ENCODE measurements around the gene TMEM131.

TMEM131 gene

DNA sequence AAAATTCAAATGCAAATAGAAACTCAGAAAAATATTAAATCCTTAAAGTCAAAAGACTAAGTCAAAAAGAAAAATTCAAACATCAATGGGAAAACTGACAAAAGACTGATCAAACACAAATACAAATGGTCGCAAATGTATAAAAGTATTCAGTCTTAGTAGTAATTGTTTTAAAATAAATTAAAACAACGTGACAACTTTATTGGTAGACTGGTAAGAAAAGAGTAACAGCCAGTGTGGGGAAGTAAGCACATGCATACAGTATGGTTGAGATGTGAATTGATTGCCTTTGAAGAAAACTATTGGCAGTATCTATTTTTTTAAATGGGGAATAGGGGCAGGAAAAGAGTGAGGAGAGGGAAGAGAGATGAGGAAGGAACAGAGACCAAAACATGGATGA lies 9.8 kb downstream of the TMEM131 start:
- no peak overlapping the region for H3K27ac ChIP-seq (ENCODE audit: low read depth, low read length)
- H3K4me1 ChIP-seq (ENCODE audit: control insufficient read depth, insufficient read depth, low read length), result no peaks in the 10 kb centered on the region
- peaks cover 19% of the 10 kb centered on the region for H3K9me3 ChIP-seq (ENCODE audit: control insufficient read depth, insufficient read depth, low read depth, low read length)
- no peaks in the 10 kb centered on the region for H3K27me3 ChIP-seq (ENCODE audit: control insufficient read depth, insufficient read depth, low read length)
- peaks cover 8% of the 10 kb centered on the region; the same call in 1 of the 2 replicates for H3K36me3 ChIP-seq (ENCODE audit: control insufficient read depth, insufficient read depth, low read length)
- no peak overlapping the region for H3K9ac ChIP-seq (ENCODE audit: low read length)
- no peak overlapping the region for H3K4me3 ChIP-seq (ENCODE audit: low read depth, low read length)

DNA sequence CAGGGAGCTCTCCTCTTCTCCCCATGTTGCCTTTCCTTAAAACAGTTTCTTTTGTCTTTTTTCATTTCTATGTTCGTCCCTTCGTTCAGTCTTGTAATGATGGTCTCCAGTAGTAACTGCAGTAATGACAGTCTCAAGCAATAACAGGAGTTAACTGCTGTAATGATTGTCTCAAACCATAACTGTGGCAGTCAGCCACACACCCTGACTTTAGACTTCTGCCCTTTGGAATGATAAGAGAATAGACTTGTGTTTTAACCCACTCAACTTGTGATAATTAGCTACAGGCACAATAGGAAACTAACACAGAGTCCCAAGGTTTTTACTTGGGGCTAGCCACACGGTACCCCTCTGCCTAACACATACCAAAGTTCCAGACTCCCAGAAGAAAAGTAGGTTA lies 12.1 kb downstream of the TMEM131 start:
- Histone ChIP-seq H3K36me3 (ENCODE audit: control insufficient read depth, insufficient read depth, low read length) (peaks cover 19% of the 10 kb centered on the region; the same call in 1 of the 2 replicates), H3K9ac (ENCODE audit: low read length) (no peak overlapping the region), H3K4me3 (ENCODE audit: low read depth, low read length) (no peak overlapping the region), H3K27ac (ENCODE audit: low read depth, low read length) (no peak overlapping the region), H3K9me3 (ENCODE audit: control insufficient read depth, insufficient read depth, low read depth, low read length) (peaks cover 34% of the 10 kb centered on the region), H3K4me1 (ENCODE audit: control insufficient read depth, insufficient read depth, low read length) (no peaks in the 10 kb centered on the region), H3K27me3 (ENCODE audit: control insufficient read depth, insufficient read depth, low read length) (no peaks in the 10 kb centered on the region)

DNA sequence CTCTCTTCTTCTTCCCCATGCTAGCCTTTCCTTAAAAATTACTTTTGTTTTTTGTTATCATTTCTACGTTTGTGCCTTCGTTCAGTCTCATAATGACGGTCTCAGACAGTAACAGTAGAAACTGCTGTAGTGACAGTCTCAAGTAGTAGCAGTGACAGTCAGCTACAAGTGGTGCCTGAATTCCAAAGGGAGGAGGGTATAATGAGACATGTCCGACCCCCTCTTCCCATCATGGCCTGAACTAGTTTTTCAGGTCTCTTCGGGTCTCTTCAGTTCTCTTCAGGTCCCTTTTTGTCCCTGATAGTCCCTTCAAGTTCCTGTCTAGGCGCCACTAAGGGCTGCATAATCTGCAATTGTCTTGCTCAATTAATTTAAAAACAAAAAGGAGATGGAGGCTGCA lies 12.6 kb downstream of the TMEM131 start:
- Histone ChIP-seq H3K36me3 (ENCODE audit: control insufficient read depth, insufficient read depth, low read length) (peaks cover 19% of the 10 kb centered on the region; the same call in 1 of the 2 replicates), H3K27ac (ENCODE audit: low read depth, low read length) (no peak overlapping the region), H3K4me3 (ENCODE audit: low read depth, low read length) (no peak overlapping the region), H3K9ac (ENCODE audit: low read length) (no peak overlapping the region), H3K4me1 (ENCODE audit: control insufficient read depth, insufficient read depth, low read length) (no peaks in the 10 kb centered on the region), H3K9me3 (ENCODE audit: control insufficient read depth, insufficient read depth, low read depth, low read length) (peaks cover 34% of the 10 kb centered on the region), H3K27me3 (ENCODE audit: control insufficient read depth, insufficient read depth, low read length) (no peaks in the 10 kb centered on the region)

GRCh38 chr2:97982621-97983020 lies 13.1 kb downstream of the TMEM131 start:
- Histone ChIP-seq H3K27ac (ENCODE audit: low read depth, low read length) (no peak overlapping the region), H3K9me3 (ENCODE audit: control insufficient read depth, insufficient read depth, low read depth, low read length) (peaks cover 30% of the 10 kb centered on the region), H3K9ac (ENCODE audit: low read length) (no peak overlapping the region), H3K4me3 (ENCODE audit: low read depth, low read length) (no peak overlapping the region), H3K36me3 (ENCODE audit: control insufficient read depth, insufficient read depth, low read length) (peaks cover 19% of the 10 kb centered on the region; the same call in 1 of the 2 replicates), H3K27me3 (ENCODE audit: control insufficient read depth, insufficient read depth, low read length) (no peaks in the 10 kb centered on the region), H3K4me1 (ENCODE audit: control insufficient read depth, insufficient read depth, low read length) (no peaks in the 10 kb centered on the region)

DNA sequence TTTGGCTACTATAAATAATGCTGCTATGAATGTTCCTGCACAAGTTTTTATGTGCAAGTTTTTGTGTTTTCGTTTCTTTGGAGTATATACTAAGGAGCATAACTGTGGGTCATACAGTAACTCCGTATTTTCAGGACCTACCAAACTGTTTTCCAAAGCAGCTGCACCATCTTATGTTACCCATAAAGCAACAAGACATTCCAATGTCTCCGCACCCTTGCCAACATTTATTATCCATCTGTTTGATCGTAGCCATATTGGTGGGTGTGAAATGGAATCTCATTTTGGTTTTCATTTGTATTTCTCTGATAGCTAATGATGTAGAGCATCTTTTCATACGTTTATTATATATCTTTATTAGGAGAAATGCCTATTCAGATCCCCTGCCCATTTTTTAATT lies 13.8 kb downstream of the TMEM131 start:
- Histone ChIP-seq H3K9ac (ENCODE audit: low read length) (no peak overlapping the region), H3K9me3 (ENCODE audit: control insufficient read depth, insufficient read depth, low read depth, low read length) (peaks cover 30% of the 10 kb centered on the region), H3K27ac (ENCODE audit: low read depth, low read length) (no peak overlapping the region), H3K27me3 (ENCODE audit: control insufficient read depth, insufficient read depth, low read length) (no peaks in the 10 kb centered on the region), H3K36me3 (ENCODE audit: control insufficient read depth, insufficient read depth, low read length) (peaks cover 19% of the 10 kb centered on the region; the same call in 1 of the 2 replicates), H3K4me1 (ENCODE audit: control insufficient read depth, insufficient read depth, low read length) (no peaks in the 10 kb centered on the region), H3K4me3 (ENCODE audit: low read depth, low read length) (no peak overlapping the region)

GRCh38 chr2:97979904-97980303 lies 15.8 kb downstream of the TMEM131 start:
- Histone ChIP-seq H3K4me1 (ENCODE audit: control insufficient read depth, insufficient read depth, low read length) (no peaks in the 10 kb centered on the region), H3K4me3 (ENCODE audit: low read depth, low read length) (no peak overlapping the region), H3K9me3 (ENCODE audit: control insufficient read depth, insufficient read depth, low read depth, low read length) (peaks cover 34% of the 10 kb centered on the region), H3K27me3 (ENCODE audit: control insufficient read depth, insufficient read depth, low read length) (no peaks in the 10 kb centered on the region), H3K9ac (ENCODE audit: low read length) (no peak overlapping the region), H3K36me3 (ENCODE audit: control insufficient read depth, insufficient read depth, low read length) (peaks cover 19% of the 10 kb centered on the region; the same call in 1 of the 2 replicates), H3K27ac (ENCODE audit: low read depth, low read length) (no peak overlapping the region)

DNA sequence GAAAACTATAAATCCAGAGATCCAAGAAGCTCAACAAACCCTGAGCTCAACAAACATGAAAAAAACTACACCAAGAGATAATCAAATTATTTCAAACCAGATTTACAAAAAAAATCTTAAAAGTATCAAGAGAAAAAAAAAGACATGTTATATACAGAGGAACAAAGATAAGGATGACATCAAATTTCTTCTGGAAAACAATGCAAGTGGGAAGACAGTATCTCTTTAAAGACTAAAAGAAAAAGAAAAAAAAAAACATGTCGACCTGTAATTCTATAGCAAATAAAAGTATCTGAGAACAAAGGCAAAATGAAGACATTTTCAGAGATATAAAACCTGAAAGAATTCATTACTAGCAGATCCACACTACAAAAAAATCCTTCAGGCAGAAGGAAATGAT lies 21.3 kb downstream of the TMEM131 start:
- H3K4me3 ChIP-seq (ENCODE audit: low read depth, low read length), result no peak overlapping the region
- no peaks in the 10 kb centered on the region for H3K4me1 ChIP-seq (ENCODE audit: control insufficient read depth, insufficient read depth, low read length)
- H3K9ac ChIP-seq (ENCODE audit: low read length), result no peak overlapping the region
- H3K9me3 ChIP-seq (ENCODE audit: control insufficient read depth, insufficient read depth, low read depth, low read length), result peaks cover 39% of the 10 kb centered on the region
- peaks cover 5% of the 10 kb centered on the region; the same call in 1 of the 2 replicates for H3K36me3 ChIP-seq (ENCODE audit: control insufficient read depth, insufficient read depth, low read length)
- H3K27me3 ChIP-seq (ENCODE audit: control insufficient read depth, insufficient read depth, low read length), result no peaks in the 10 kb centered on the region
- no peak overlapping the region for H3K27ac ChIP-seq (ENCODE audit: low read depth, low read length)

DNA sequence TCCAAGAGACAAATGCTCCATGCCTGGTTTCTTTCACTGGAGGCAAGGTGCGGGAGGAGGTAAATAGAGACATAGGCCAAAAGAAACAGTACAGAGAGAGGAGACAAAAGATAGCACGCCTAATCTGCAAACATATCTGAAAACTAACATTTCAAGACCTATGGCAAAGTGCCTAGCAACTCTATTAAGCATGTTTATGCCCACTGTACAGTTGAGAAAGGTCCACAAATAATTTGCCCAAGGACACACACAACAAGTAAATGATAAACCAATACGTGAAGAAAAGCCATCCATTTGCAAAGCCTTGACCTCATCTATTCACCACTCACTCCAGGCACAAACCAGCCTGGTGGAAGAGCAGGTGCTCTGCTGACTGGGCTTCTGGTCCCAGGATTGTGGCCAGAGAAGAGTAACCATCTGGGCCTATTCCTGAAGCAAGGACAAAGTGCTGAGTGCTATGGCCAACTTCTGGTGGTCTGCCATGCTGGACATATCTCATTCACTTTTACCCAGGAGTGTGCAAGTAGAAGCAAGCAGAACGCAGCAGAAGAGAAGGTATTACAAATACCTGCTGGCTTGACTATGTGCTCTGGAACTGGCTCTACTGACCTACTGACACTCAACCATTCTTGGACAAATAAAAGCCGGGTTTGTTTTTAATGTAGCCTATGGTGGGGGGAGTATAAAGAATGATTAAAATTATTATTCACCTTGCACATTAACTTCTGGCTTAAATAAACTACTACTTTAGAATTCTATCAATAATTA lies 25.3 kb downstream of the TMEM131 start:
- Histone ChIP-seq H3K27me3 (ENCODE audit: control insufficient read depth, insufficient read depth, low read length) (no peaks in the 10 kb centered on the region), H3K4me1 (ENCODE audit: control insufficient read depth, insufficient read depth, low read length) (peaks cover 4% of the 10 kb centered on the region), H3K4me3 (ENCODE audit: low read depth, low read length) (no peak overlapping the region), H3K9me3 (ENCODE audit: control insufficient read depth, insufficient read depth, low read depth, low read length) (peaks cover 22% of the 10 kb centered on the region; the same call in 1 of the 2 replicates), H3K9ac (ENCODE audit: low read length) (no peak overlapping the region), H3K36me3 (ENCODE audit: control insufficient read depth, insufficient read depth, low read length) (no peaks in the 10 kb centered on the region), H3K27ac (ENCODE audit: low read depth, low read length) (no peak overlapping the region)

GRCh38 chr2:97969081-97970067 lies 26.4 kb downstream of the TMEM131 start:
- H3K9me3 ChIP-seq (ENCODE audit: control insufficient read depth, insufficient read depth, low read depth, low read length), result peaks cover 17% of the 10 kb centered on the region; the same call in 1 of the 2 replicates
- no peak overlapping the region for H3K27ac ChIP-seq (ENCODE audit: low read depth, low read length)
- H3K27me3 ChIP-seq (ENCODE audit: control insufficient read depth, insufficient read depth, low read length), result no peaks in the 10 kb centered on the region
- H3K36me3 ChIP-seq (ENCODE audit: control insufficient read depth, insufficient read depth, low read length), result no peaks in the 10 kb centered on the region
- peaks cover 4% of the 10 kb centered on the region for H3K4me1 ChIP-seq (ENCODE audit: control insufficient read depth, insufficient read depth, low read length)
- H3K9ac ChIP-seq (ENCODE audit: low read length), result no peak overlapping the region
- no peak overlapping the region for H3K4me3 ChIP-seq (ENCODE audit: low read depth, low read length)

GRCh38 chr2:97967931-97968627 lies 27.7 kb downstream of the TMEM131 start:
- Histone ChIP-seq H3K27me3 (ENCODE audit: control insufficient read depth, insufficient read depth, low read length) (no peaks in the 10 kb centered on the region), H3K27ac (ENCODE audit: low read depth, low read length) (no peak overlapping the region), H3K4me3 (ENCODE audit: low read depth, low read length) (no peak overlapping the region), H3K4me1 (ENCODE audit: control insufficient read depth, insufficient read depth, low read length) (peaks cover 4% of the 10 kb centered on the region), H3K9me3 (ENCODE audit: control insufficient read depth, insufficient read depth, low read depth, low read length) (0 out of 2 replicates have a peak, but pooled peaks cover 4% of the 10 kb centered on the region), H3K9ac (ENCODE audit: low read length) (no peak overlapping the region), H3K36me3 (ENCODE audit: control insufficient read depth, insufficient read depth, low read length) (no peaks in the 10 kb centered on the region)

Data from HUES6 (cell line).